Measurements from ENCODE around the gene NOVA2. TPM values are rescaled to one million over a fixed set of nuclear protein-coding genes. Genes with fewer than 3 reads are reported as not detected.

NOVA2 gene
- polyA plus RNA-seq, 1 of the 3 experiments (the other 2 are of a cell fraction) = 1.9 TPM

- no peak overlapping the region for H3K4me2 ChIP-seq
- H4K20me1 ChIP-seq (ENCODE audit: insufficient read depth) = peaks cover 33% of the 10 kb centered on the region
- DNase-seq = no peak
- 95% methylated on average over 11 of the region's 13 CpGs for WGBS (ENCODE audit: low lambda C conversion rate)
- peaks cover 0 to 21% of the 10 kb centered on the region in 2 experiments; a peak in 2 of 4 replicates for H3K4me1 ChIP-seq (ENCODE audit: control insufficient read depth in 1 of 2, insufficient read depth in 2 of 2, low read depth in 1 of 2, low read length in 1 of 2)
- no peaks in the 10 kb centered on the region for H3K36me3 ChIP-seq (replicated peaks in 1 of 2; ENCODE audit: control insufficient read depth in 1 of 2, insufficient read depth in 2 of 2, low read length in 1 of 2)
- POLR2A ChIA-PET = no interaction called here
- H3K9me3 ChIP-seq = no peaks in the 10 kb centered on the region
- no peak overlapping the region for H3K4me3 ChIP-seq (ENCODE audit: low read depth in 2 of 2, low read length in 1 of 2)
- H2AFZ ChIP-seq (ENCODE audit: low read depth) = no peak overlapping the region
- CTCF ChIA-PET = interaction anchor here (1.1 to 5.1 kb wide), 4 partner anchors 9 to 246 kb away, joined by 3 to 82 read pairs (median 14); no protein-coding TSS in a partner anchor
- no peaks in the 10 kb centered on the region for H3K27me3 ChIP-seq (ENCODE audit: insufficient read depth)
- TF ChIP-seq YY1 (IDR thresholded peaks at IDR 0.05; ENCODE audit: low read depth) = no peak
- TF ChIP-seq, protein P1, sequence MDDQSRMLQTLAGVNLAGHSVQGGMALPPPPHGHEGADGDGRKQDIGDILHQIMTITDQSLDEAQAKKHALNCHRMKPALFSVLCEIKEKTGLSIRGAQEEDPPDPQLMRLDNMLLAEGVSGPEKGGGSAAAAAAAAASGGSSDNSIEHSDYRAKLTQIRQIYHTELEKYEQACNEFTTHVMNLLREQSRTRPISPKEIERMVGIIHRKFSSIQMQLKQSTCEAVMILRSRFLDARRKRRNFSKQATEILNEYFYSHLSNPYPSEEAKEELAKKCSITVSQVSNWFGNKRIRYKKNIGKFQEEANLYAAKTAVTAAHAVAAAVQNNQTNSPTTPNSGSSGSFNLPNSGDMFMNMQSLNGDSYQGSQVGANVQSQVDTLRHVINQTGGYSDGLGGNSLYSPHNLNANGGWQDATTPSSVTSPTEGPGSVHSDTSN (IDR thresholded peaks at IDR 0.05) = no peak
- no peak for TF ChIP-seq USF1 (IDR thresholded peaks at IDR 0.05; ENCODE audit: borderline replicate concordance, low read depth)
- no peak for TF ChIP-seq CHD2 (IDR thresholded peaks at IDR 0.05; ENCODE audit: low read length, partially characterized antibody)
- no peak for TF ChIP-seq NFIC (IDR thresholded peaks at IDR 0.05; ENCODE audit: borderline replicate concordance)
- no peak for TF ChIP-seq ZBTB33 (IDR thresholded peaks at IDR 0.05; ENCODE audit: borderline replicate concordance, low read depth)
- no peak for TF ChIP-seq MXI1 (IDR thresholded peaks at IDR 0.05; ENCODE audit: low read depth, low read length)
- TF ChIP-seq TCF12 (IDR thresholded peaks at IDR 0.05) = no peak
- H3K27ac ChIP-seq (ENCODE audit: low read depth in 2 of 2, low read length in 1 of 2) = no peak overlapping the region
- H3F3A ChIP-seq (replicated peaks; ENCODE audit: insufficient read depth) = peaks cover 18% of the 10 kb centered on the region
- H3K9ac ChIP-seq = no peak overlapping the region
- H3K79me2 ChIP-seq (ENCODE audit: insufficient read depth) = no peaks in the 10 kb centered on the region
- no peaks in the 10 kb centered on the region for H3K9me2 ChIP-seq
Measured at GRCh38 chr19:46019270-46019669, 45.6 kb upstream of the NOVA2 start.

DNA sequence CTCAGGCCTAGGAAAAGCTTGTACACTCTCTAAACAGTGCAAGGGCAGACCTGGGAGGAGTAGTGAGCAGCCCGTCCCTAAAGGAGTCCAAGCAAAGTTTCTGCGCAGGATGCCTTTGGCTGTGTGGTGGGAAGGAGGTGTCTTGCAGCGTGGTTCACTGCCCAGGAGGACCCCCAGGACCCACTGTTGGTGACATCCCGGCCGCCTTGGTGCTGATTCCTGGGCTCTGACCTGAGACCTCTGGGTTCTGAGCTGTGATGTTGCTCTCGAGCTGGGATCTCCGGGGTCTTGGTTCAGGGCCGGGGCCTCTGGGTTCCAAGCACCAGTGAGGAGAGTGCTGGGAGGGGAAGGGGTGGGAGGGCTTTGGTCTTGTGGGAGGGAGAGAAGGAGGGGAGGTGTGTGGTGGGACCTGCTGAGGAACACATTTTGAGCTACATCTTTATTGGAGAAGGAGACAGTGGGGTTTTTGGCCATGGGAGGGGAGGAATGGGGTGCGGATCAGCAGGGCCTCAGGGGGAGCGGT is 45.1 kb upstream of the NOVA2 start:
- Histone ChIP-seq H3K9ac (no peak overlapping the region), H3K9me3 (no peaks in the 10 kb centered on the region), H3K27ac (ENCODE audit: low read depth in 2 of 2, low read length in 1 of 2) (no peak overlapping the region), H3K36me3 (replicated peaks in 1 of 2; ENCODE audit: control insufficient read depth in 1 of 2, insufficient read depth in 2 of 2, low read length in 1 of 2) (no peaks in the 10 kb centered on the region), H4K20me1 (ENCODE audit: insufficient read depth) (peaks cover 34% of the 10 kb centered on the region), H3K27me3 (ENCODE audit: insufficient read depth) (no peaks in the 10 kb centered on the region), H2AFZ (ENCODE audit: low read depth) (no peak overlapping the region), H3K4me3 (ENCODE audit: low read depth in 2 of 2, low read length in 1 of 2) (no peak overlapping the region), H3K4me1 (ENCODE audit: control insufficient read depth in 1 of 2, insufficient read depth in 2 of 2, low read depth in 1 of 2, low read length in 1 of 2) (peaks cover 0 to 22% of the 10 kb centered on the region in 2 experiments; a peak in 2 of 4 replicates), H3K9me2 (no peaks in the 10 kb centered on the region), H3F3A (replicated peaks; ENCODE audit: insufficient read depth) (peaks cover 20% of the 10 kb centered on the region), H3K79me2 (ENCODE audit: insufficient read depth) (no peaks in the 10 kb centered on the region), H3K4me2 (no peak overlapping the region)
- POLR2A ChIA-PET = no interaction called here
- WGBS (ENCODE audit: low lambda C conversion rate) = 89% methylated on average over 8 of the region's 10 CpGs
- CTCF ChIA-PET = interaction anchor here (1.1 to 5.1 kb wide), 4 partner anchors 9 to 246 kb away, joined by 3 to 82 read pairs (median 14); no protein-coding TSS in a partner anchor
- DNase-seq = no peak
- TF ChIP-seq RAD21 (IDR thresholded peaks at IDR 0.05; ENCODE audit: low read length) (no peak), GABPA (IDR thresholded peaks at IDR 0.05; ENCODE audit: low read depth) (no peak), ZBTB33 (IDR thresholded peaks at IDR 0.05; ENCODE audit: borderline replicate concordance, low read depth) (no peak), YY1 (IDR thresholded peaks at IDR 0.05; ENCODE audit: low read depth) (no peak), ELF1 (IDR thresholded peaks at IDR 0.05) (no peak), USF2 (IDR thresholded peaks at IDR 0.05; ENCODE audit: borderline replicate concordance, low read depth, low read length) (no peak), JUND (IDR thresholded peaks at IDR 0.05) (no peak), CTCF (IDR thresholded peaks at IDR 0.05) (no peak), FOSL2 (IDR thresholded peaks at IDR 0.05; ENCODE audit: borderline replicate concordance, low read depth) (no peak), NRF1 (IDR thresholded peaks at IDR 0.05; ENCODE audit: low read depth, low read length) (no peak)
- TF ChIP-seq, protein P1 (IDR thresholded peaks at IDR 0.05) = no peak
- TF ChIP-seq, protein P2, sequence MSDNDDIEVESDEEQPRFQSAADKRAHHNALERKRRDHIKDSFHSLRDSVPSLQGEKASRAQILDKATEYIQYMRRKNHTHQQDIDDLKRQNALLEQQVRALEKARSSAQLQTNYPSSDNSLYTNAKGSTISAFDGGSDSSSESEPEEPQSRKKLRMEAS (IDR thresholded peaks at IDR 0.05; ENCODE audit: low read depth) = no peak
